Vagina (tissue), 2 donors: ENCODE results near the gene COL27A1.

Source experiments
- POLR2A ChIP-seq, 2 donors: fragments of 450-650 bp; IDR thresholded peaks; one replicate each; pipeline ENCODE4 v1.6.1; 2017; ENCODE audit warnings: antibody characterized with exemption in 2 of 2, mild to moderate bottlenecking in 2 of 2, moderate library complexity in 2 of 2
- TF ChIP-seq, protein P1 (sequence below), 3 experiments: fragments of 450-650 bp in 2 of 3; fragments of 200-600 bp in 1 of 3; sonication (generic) in 1 of 3; IDR thresholded peaks; one replicate each; pipeline ENCODE4 v1.5.1; 2017 to 2019; ENCODE audit warnings: antibody characterized with exemption in 3 of 3, mild to moderate bottlenecking in 2 of 3, moderate library complexity in 2 of 3

DNA sequence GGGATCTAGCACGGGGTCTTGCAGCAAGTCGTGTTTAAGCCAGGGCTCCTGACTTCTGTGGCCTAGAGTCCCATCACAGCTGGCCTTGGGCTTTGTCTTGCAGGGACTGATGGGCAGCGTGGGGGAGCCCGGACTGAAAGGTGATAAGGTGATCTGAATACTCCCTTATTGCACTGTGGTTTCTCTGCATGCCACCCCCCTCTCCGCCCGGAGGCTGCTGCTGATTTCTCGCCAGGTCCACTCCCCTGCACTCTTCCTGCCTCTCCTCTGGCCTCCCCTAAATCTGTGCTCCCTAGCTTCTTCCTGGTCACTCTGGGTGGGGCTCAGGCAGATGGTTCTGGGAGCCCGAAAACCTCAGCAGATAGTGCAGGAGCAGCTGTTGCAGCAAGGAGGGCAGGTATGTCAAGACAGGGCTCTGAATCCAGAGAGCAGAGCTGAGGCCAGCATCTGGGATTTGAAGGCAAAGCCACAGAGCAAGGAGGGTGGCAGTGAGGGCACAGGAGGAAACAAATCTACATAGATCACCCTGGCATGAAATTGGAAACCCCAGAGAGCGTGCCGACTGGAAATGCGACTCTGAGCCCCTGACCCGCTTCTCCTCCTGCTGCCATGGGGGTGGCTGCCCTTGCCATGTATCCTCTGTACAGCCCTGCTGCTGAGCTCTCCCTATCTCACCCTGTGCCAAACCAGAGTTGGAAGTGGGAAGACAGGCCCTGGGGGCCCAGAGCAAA, 76.5 kb downstream of the COL27A1 start:
- TF ChIP-seq, protein P1, sequence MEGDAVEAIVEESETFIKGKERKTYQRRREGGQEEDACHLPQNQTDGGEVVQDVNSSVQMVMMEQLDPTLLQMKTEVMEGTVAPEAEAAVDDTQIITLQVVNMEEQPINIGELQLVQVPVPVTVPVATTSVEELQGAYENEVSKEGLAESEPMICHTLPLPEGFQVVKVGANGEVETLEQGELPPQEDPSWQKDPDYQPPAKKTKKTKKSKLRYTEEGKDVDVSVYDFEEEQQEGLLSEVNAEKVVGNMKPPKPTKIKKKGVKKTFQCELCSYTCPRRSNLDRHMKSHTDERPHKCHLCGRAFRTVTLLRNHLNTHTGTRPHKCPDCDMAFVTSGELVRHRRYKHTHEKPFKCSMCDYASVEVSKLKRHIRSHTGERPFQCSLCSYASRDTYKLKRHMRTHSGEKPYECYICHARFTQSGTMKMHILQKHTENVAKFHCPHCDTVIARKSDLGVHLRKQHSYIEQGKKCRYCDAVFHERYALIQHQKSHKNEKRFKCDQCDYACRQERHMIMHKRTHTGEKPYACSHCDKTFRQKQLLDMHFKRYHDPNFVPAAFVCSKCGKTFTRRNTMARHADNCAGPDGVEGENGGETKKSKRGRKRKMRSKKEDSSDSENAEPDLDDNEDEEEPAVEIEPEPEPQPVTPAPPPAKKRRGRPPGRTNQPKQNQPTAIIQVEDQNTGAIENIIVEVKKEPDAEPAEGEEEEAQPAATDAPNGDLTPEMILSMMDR (IDR thresholded peaks at IDR 0.05), result no peak
- no peak for TF ChIP-seq POLR2A (IDR thresholded peaks at IDR 0.05)
